Measurements from ENCODE around the gene AFF3. TPM values are rescaled to one million over a fixed set of nuclear protein-coding genes. Genes with fewer than 3 reads are reported as not detected.
"Not testable (repeated sequence)": the region's sequence is repeated elsewhere in the genome, so short reads cannot be mapped to it uniquely, and the experiment has no call there.

Gene AFF3
- total RNA-seq, 4 donors from 2014 or later, result 3.1 to 5.0 (median 3.7) TPM

- no peak overlapping the region for H3K27ac ChIP-seq
- H3K27me3 ChIP-seq, result no peaks in the 10 kb centered on the region
- no peaks in the 10 kb centered on the region for H3K9me3 ChIP-seq
- no peaks in the 10 kb centered on the region for H3K36me3 ChIP-seq
- no peak for DNase-seq (ENCODE audit: low spot score in 2 of 2)
- no peaks in the 10 kb centered on the region for H3K4me1 ChIP-seq
- 96% methylated on average over 4 of the region's 4 CpGs for WGBS
- TF ChIP-seq POLR2AphosphoS5 (IDR thresholded peaks at IDR 0.05), result no peak
- no peak for TF ChIP-seq POLR2A (IDR thresholded peaks at IDR 0.05)
- TF ChIP-seq CTCF (IDR thresholded peaks at IDR 0.05), result no peak
- no peak overlapping the region for H3K4me3 ChIP-seq
Observed at GRCh38 chr2:99779276-99779675, 363.1 kb downstream of the AFF3 start.

- 88% methylated on average over 6 of the region's 6 CpGs for WGBS
- Histone ChIP-seq H3K4me1 (no peaks in the 10 kb centered on the region), H3K9me3 (no peaks in the 10 kb centered on the region), H3K27ac (no peak overlapping the region), H3K4me3 (no peak overlapping the region), H3K27me3 (no peaks in the 10 kb centered on the region), H3K36me3 (no peaks in the 10 kb centered on the region)
- TF ChIP-seq CTCF (IDR thresholded peaks at IDR 0.05) (no peak), EP300 (IDR thresholded peaks at IDR 0.05) (no peak), POLR2A (IDR thresholded peaks at IDR 0.05) (no peak), POLR2AphosphoS5 (IDR thresholded peaks at IDR 0.05) (no peak)
- DNase-seq (ENCODE audit: low spot score in 2 of 2), result no peak
Observed at GRCh38 chr2:99777656-99778290, 364.6 kb downstream of the AFF3 start.

- no peak for DNase-seq (ENCODE audit: low spot score in 2 of 2)
Observed at GRCh38 chr2:99776906-99777646, 365.3 kb downstream of the AFF3 start.

GRCh38 chr2:99776206-99776905 lies 366.0 kb downstream of the AFF3 start:
- no peak for DNase-seq (ENCODE audit: low spot score in 2 of 2)
- Histone ChIP-seq H3K4me1 (no peaks in the 10 kb centered on the region), H3K36me3 (no peaks in the 10 kb centered on the region), H3K9me3 (no peaks in the 10 kb centered on the region), H3K4me3 (no peak overlapping the region), H3K27me3 (no peaks in the 10 kb centered on the region), H3K27ac (no peak overlapping the region)
- TF ChIP-seq POLR2AphosphoS5 (IDR thresholded peaks at IDR 0.05) (no peak), POLR2A (IDR thresholded peaks at IDR 0.05) (no peak), EP300 (IDR thresholded peaks at IDR 0.05) (no peak), CTCF (IDR thresholded peaks at IDR 0.05) (no peak)
- 39% methylated on average over 3 of the region's 3 CpGs for WGBS

More at GRCh38 chr2:99776906-99777646, 365.3 kb downstream of the AFF3 start:
- Histone ChIP-seq H3K4me3 (no peak overlapping the region), H3K9me3 (no peaks in the 10 kb centered on the region), H3K36me3 (no peaks in the 10 kb centered on the region), H3K27me3 (no peaks in the 10 kb centered on the region), H3K27ac (no peak overlapping the region), H3K4me1 (no peaks in the 10 kb centered on the region)
- 67% methylated on average over 5 of the region's 8 CpGs for WGBS
- TF ChIP-seq EP300 (IDR thresholded peaks at IDR 0.05), result no peak
- TF ChIP-seq CTCF (IDR thresholded peaks at IDR 0.05), result no peak
- TF ChIP-seq POLR2AphosphoS5 (IDR thresholded peaks at IDR 0.05), result no peak
- TF ChIP-seq POLR2A (IDR thresholded peaks at IDR 0.05), result no peak

GRCh38 chr2:99775585-99775984 lies 366.8 kb downstream of the AFF3 start:
- Histone ChIP-seq H3K4me3 (no peak overlapping the region), H3K27me3 (no peaks in the 10 kb centered on the region), H3K36me3 (no peaks in the 10 kb centered on the region), H3K27ac (no peak overlapping the region), H3K4me1 (no peaks in the 10 kb centered on the region), H3K9me3 (no peaks in the 10 kb centered on the region)
- no peak for TF ChIP-seq CTCF (IDR thresholded peaks at IDR 0.05)
- TF ChIP-seq POLR2AphosphoS5 (IDR thresholded peaks at IDR 0.05), result no peak
- no peak for TF ChIP-seq POLR2A (IDR thresholded peaks at IDR 0.05)
- TF ChIP-seq EP300 (IDR thresholded peaks at IDR 0.05), result no peak
- WGBS, result 62% methylated on average over 4 of the region's 4 CpGs
- DNase-seq (ENCODE audit: low spot score in 2 of 2), result no peak

GRCh38 chr2:99773642-99774041 lies 368.7 kb downstream of the AFF3 start:
- not testable (repeated sequence) for H3K4me1 ChIP-seq; DNase-seq (ENCODE audit: low spot score in 2 of 2); H3K27ac ChIP-seq; H3K36me3 ChIP-seq; H3K4me3 ChIP-seq; H3K27me3 ChIP-seq; H3K9me3 ChIP-seq
- WGBS, result 75% methylated on average over 1 of the region's 1 CpG
